NCI-H1105 (cell line): ENCODE results near the gene CUX1.
A peak's percentile ranks its signal among the peaks of the same experiment; 100 is the strongest.
"Not testable (repeated sequence)": the region's sequence is repeated elsewhere in the genome, so short reads cannot be mapped to it uniquely, and the experiment has no call there.

Experiments used
- DNase-seq: peaks from one replicate; lab custom pipeline; 2025; lab: John Stamatoyannopoulos, UW

CUX1 gene

GRCh38 chr7:102006695-102007094 is 189.3 kb downstream of the CUX1 start:
- DNase-seq, result no peak

GRCh38 chr7:102008535-102009262 is 191.3 kb downstream of the CUX1 start:
- DNase-seq, result peak; percentile 78

GRCh38 chr7:102009628-102010027 is 192.2 kb downstream of the CUX1 start:
- no peak for DNase-seq

- not testable (repeated sequence) for DNase-seq
Observed at GRCh38 chr7:102012112-102012830, 194.8 kb downstream of the CUX1 start.

- no peak for DNase-seq
Observed at GRCh38 chr7:102012941-102013461, 195.6 kb downstream of the CUX1 start.

- DNase-seq, result no peak
Observed at GRCh38 chr7:102018876-102019275, 201.4 kb downstream of the CUX1 start.

- DNase-seq, result no peak
Observed at GRCh38 chr7:102019461-102019860, 202.0 kb downstream of the CUX1 start.

GRCh38 chr7:102021841-102022618 is 204.6 kb downstream of the CUX1 start:
- DNase-seq, result no peak

- DNase-seq, result no peak
Observed at GRCh38 chr7:102024005-102024768, 206.8 kb downstream of the CUX1 start.

GRCh38 chr7:102024769-102025391 is 207.5 kb downstream of the CUX1 start:
- DNase-seq, result no peak

- DNase-seq, result not testable (repeated sequence)
Observed at GRCh38 chr7:102025777-102026176, 208.4 kb downstream of the CUX1 start.

- DNase-seq, result no peak
Observed at GRCh38 chr7:102028206-102028826, 210.9 kb downstream of the CUX1 start.

GRCh38 chr7:102029616-102030015 is 212.2 kb downstream of the CUX1 start:
- DNase-seq, result no peak

- DNase-seq, result no peak
Observed at GRCh38 chr7:102030696-102031095, 213.3 kb downstream of the CUX1 start.

- DNase-seq, result no peak
Observed at GRCh38 chr7:102036958-102037357, 219.5 kb downstream of the CUX1 start.

- no peak for DNase-seq
Observed at GRCh38 chr7:102039706-102040105, 222.3 kb downstream of the CUX1 start.

- DNase-seq, result no peak
Observed at GRCh38 chr7:102040569-102040968, 223.1 kb downstream of the CUX1 start.

- no peak for DNase-seq
Observed at GRCh38 chr7:102042016-102042656, 224.7 kb downstream of the CUX1 start.

GRCh38 chr7:102042796-102043195 is 225.4 kb downstream of the CUX1 start:
- not testable (repeated sequence) for DNase-seq

GRCh38 chr7:102044641-102044983 is 227.2 kb downstream of the CUX1 start:
- DNase-seq, result no peak
